Astrocyte (in vitro differentiated cells and primary cell): Measurements from ENCODE around the gene TEAD1.

Experiments used
- CTCF ChIP-seq: IDR thresholded peaks from 2 replicates; pipeline ENCODE4 v1.5.1; 2011; ENCODE audit warnings: low read depth, mild to moderate bottlenecking, inconsistent platforms, low read length, moderate library complexity; ENCODE audit not compliant: insufficient read depth
- EZH2 ChIP-seq: IDR thresholded peaks from 2 replicates; pipeline ENCODE4 v1.6.1; 2012; ENCODE audit warnings: mild to moderate bottlenecking, low read length, inconsistent platforms; ENCODE audit not compliant: insufficient read depth

- TF ChIP-seq CTCF = no peak
- TF ChIP-seq EZH2 = no peak
Observed at GRCh38 chr11:12952094-12952493, 277.9 kb downstream of the TEAD1 start.
